Measurements from ENCODE around the gene GCNA.
"Not testable (repeated sequence)": the region's sequence is repeated elsewhere in the genome, so short reads cannot be mapped to it uniquely, and the experiment has no call there.

GRCh38 chrX:71662654-71663053 is 84.4 kb downstream of the GCNA start:
- TF ChIP-seq, protein P1, sequence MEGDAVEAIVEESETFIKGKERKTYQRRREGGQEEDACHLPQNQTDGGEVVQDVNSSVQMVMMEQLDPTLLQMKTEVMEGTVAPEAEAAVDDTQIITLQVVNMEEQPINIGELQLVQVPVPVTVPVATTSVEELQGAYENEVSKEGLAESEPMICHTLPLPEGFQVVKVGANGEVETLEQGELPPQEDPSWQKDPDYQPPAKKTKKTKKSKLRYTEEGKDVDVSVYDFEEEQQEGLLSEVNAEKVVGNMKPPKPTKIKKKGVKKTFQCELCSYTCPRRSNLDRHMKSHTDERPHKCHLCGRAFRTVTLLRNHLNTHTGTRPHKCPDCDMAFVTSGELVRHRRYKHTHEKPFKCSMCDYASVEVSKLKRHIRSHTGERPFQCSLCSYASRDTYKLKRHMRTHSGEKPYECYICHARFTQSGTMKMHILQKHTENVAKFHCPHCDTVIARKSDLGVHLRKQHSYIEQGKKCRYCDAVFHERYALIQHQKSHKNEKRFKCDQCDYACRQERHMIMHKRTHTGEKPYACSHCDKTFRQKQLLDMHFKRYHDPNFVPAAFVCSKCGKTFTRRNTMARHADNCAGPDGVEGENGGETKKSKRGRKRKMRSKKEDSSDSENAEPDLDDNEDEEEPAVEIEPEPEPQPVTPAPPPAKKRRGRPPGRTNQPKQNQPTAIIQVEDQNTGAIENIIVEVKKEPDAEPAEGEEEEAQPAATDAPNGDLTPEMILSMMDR (conservative IDR thresholded peaks at IDR 0.05; ENCODE audit: low read depth, low read length) = not testable (repeated sequence)
- not testable (repeated sequence) for TF ChIP-seq EZH2 (IDR thresholded peaks at IDR 0.05; ENCODE audit: low read length, unreplicated experiment)

Data from PC-3 (cell line).